GM12864 (cell line): ENCODE measurements around the gene TESK1.
A peak's percentile ranks its signal among the peaks of the same experiment; 100 is the strongest.

ENCODE experiments used
- DNase-seq: peaks from one replicate; pipeline ENCODE4 v3.0.0-alpha.2; 2011; ENCODE audit warnings: low read depth
- H3K4me3 ChIP-seq: 2 replicates; pipeline ENCODE4 v1.5.1; 2011; ENCODE audit warnings: mild to moderate bottlenecking, low read depth, low read length, control low read depth
- TF ChIP-seq, protein P1 (sequence below): IDR thresholded peaks from 2 replicates; pipeline ENCODE4 v1.5.1; 2011; ENCODE audit warnings: low read depth, mild to moderate bottlenecking, moderate library complexity, low read length, control low read depth, inconsistent platforms; ENCODE audit errors: missing control alignments

The TESK1 gene

DNA sequence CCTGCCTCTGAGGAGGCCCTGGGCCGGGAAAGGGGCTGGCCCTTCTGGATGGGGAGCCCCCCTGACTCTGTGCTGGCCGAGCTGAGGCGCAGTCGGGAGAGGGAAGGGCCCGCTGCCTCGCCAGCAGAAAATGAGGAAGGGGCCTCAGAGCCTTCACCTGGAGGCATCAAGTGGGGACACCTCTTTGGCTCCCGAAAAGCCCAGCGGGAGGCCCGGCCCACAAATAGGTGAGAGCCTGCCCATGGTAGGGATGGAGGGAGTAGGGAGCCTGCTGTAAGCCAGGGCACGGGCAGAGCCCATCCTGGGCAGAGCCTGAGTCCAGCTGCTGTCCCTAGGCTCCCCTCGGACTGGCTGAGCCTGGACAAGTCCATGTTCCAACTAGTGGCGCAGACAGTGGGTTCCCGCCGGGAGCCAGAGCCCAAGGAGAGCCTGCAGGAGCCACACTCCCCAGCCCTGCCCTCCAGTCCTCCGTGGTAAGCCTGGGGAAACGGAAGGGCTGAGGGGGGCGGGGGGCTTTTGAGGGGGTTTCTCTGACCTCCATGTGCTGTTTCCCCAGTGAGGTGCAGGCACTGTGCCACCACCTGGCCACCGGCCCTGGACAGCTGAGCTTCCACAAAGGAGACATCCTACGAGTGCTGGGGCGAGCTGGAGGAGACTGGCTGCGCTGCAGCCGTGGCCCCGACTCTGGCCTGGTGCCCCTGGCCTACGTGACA, 44.3 kb upstream of the TESK1 start:
- DNase-seq = no peak
- TF ChIP-seq, protein P1, sequence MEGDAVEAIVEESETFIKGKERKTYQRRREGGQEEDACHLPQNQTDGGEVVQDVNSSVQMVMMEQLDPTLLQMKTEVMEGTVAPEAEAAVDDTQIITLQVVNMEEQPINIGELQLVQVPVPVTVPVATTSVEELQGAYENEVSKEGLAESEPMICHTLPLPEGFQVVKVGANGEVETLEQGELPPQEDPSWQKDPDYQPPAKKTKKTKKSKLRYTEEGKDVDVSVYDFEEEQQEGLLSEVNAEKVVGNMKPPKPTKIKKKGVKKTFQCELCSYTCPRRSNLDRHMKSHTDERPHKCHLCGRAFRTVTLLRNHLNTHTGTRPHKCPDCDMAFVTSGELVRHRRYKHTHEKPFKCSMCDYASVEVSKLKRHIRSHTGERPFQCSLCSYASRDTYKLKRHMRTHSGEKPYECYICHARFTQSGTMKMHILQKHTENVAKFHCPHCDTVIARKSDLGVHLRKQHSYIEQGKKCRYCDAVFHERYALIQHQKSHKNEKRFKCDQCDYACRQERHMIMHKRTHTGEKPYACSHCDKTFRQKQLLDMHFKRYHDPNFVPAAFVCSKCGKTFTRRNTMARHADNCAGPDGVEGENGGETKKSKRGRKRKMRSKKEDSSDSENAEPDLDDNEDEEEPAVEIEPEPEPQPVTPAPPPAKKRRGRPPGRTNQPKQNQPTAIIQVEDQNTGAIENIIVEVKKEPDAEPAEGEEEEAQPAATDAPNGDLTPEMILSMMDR = no peak
- no peak overlapping the region for H3K4me3 ChIP-seq

DNA sequence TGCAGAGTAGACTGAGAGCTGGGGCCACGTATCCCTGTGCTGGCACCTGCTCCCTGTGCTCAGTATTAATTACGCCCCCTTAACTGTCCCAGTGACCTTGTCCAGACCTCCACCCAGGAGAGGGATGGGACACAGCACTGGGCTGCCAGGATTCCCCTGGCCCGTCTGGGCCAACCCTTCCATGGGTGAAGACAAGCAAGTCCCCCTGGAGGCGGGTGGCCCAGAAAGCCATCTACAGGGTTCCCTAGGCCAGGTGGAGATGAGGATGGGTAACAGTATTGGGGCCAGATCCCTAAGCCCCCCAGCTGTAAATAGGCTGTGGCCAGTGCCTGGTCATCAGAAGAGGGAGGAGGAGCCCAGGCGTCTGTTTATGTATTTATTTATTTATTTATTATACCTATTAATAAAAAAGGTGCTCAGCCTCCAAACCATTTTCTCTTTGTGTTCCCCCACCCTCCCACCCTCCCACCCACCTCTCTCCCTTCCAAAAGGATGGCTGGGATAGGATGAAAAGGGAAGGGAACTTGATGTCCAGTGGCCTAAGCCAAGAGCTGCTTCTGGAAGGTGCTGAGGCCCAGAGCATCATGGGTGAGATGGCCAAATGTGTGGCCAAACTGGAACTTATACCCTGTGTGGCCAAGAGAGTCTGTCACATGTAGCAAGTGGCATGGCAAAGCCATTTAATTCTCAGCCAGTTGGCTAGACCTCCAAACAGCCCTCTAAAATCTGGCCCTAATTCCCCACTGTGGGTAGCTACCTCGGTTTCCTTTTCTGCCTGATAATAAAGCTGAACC, 43.4 kb upstream of the TESK1 start:
- no peak for DNase-seq

DNA sequence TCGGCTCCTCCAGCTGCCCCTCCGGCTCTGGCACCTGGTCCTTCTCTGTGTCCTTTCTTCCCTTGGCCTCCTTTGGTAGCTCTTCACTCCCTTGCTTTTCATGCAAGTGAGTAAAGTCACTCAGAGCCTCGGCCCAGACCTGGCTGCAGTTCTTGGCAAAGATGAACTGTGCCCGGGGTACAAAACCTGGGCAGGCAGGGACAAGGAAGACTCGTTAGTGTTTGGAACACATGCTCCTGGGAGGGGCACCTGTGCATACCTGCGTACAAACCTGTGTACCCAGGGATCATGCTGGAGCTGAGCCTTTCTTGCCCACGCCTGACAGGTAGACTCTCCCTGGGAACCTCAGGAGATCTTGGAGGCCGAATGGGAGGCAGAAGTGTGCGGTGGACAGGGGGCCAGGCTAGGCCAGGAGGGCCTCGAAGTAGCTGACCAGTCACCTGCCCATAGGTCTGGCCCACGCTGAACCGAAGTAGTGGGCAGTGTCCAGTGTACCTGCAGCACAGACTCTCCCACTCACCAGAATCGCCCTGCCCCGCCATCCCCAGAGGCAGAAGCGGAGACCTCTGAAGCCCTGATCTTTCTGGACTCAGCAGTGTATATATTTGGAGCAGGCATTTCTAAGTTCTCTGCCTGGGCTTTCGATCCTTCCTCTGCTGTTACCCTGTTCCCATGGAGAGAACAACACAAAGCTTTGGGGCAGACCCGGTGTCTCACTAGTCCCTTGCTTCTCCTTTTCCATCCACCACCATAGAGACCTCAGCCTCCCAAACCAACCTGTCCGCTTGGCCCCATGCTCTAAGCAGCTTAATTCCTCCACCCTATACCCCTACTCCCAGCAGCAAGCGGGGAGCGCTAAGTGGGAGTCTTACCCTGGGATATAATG, 41.9 kb upstream of the TESK1 start:
- DNase-seq = no peak
- TF ChIP-seq, protein P1 = no peak

More for the DNA sequence above, 43.4 kb upstream of the TESK1 start:
- TF ChIP-seq, protein P1 = no peak
- no peak overlapping the region for H3K4me3 ChIP-seq

DNA sequence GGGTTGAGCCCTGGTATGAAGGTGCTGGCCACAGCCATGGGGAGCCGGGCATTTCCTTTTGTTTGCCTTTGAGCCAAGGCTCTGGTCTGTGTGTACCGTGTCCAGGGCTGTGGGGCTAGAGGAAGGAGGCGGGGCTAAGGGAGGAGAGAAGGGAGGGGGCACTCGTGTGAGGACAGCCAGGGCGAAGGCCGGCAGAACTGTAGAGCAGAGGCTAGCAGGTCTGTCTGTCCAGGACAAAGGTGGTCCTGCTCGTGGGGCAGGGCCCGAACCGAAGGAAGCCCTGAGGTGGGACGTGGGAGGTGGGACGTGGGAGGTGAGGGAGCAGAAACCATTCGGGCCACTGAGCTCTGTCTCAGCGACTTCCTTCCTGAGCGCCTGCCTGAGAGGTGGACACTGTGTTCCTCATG, 41.3 kb upstream of the TESK1 start:
- TF ChIP-seq, protein P1 = no peak
- no peak overlapping the region for H3K4me3 ChIP-seq
- no peak for DNase-seq

More for the DNA sequence above, 41.9 kb upstream of the TESK1 start:
- H3K4me3 ChIP-seq = no peak overlapping the region

DNA sequence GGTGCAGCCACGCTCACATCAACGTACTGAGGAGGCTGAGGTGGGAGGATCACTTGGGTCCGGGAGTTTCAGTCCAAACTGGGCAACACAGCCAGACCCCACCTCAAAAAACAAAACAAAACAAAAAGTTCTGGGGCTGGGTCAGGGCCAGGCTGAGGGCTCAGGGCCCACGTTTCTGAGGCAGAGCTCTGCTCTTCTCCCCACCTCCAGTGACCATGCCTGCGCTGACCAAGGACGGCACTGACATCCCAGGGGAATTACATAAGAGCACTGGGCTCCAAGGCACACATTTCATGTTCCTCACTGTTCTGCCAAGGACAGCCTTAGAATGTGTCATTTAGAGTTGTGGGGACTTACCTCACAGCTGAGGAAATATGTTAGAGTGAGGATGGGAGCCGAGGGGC, 40.4 kb upstream of the TESK1 start:
- DNase-seq = no peak
- TF ChIP-seq, protein P1 = no peak
- no peak overlapping the region for H3K4me3 ChIP-seq

DNA sequence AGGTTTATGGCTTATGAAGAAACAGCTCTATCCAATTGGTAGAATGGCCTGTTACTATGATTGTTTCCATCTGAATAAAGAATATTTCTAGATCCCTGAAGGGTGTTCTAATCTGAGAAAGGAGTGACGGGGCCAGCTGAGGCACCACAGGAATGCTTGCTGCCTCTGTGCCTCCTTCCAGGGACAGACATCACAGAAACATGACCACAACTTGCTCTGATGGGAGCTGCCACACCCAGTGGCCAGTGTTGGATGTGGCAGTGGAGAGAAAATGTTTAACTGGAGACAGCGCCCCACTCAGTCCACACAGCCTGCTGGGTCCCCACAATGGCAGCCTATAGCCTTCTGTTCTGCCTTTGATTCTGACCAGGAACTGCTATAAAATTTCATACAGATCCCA, 38.6 kb upstream of the TESK1 start:
- no peak overlapping the region for H3K4me3 ChIP-seq
- DNase-seq = no peak
- TF ChIP-seq, protein P1 = peak; percentile 12
